Measurements from ENCODE around the gene PDZK1.
"Not testable (repeated sequence)": the region's sequence is repeated elsewhere in the genome, so short reads cannot be mapped to it uniquely, and the experiment has no call there.

- TF ChIP-seq CTCF (IDR thresholded peaks at IDR 0.05; ENCODE audit: low read depth, low read length); MAX (IDR thresholded peaks at IDR 0.05; ENCODE audit: low read depth, low read length); POLR2A (IDR thresholded peaks at IDR 0.05; ENCODE audit: extremely low read depth, insufficient read length): not testable (repeated sequence)
These were observed 34.0 kb downstream of the PDZK1 start for GRCh38 chr1:145673217-145673616.

All from NB4 (cell line).